Stomach (tissue), 4 donors: ENCODE results near the gene PITPNM1.

Experiments used
- CTCF ChIP-seq, 7 experiments: fragments of 450-650 bp in 4 of 7; fragments of 200-600 bp in 3 of 7; sonication (generic) in 3 of 7; IDR thresholded peaks; one replicate each; pipeline ENCODE4 v1.5.1; 2016 to 2019; ENCODE audit warnings: antibody characterized with exemption in 7 of 7, control low read depth in 2 of 7, mild to moderate bottlenecking in 1 of 7
- EP300 ChIP-seq: sonication (generic); formaldehyde crosslinking; IDR thresholded peaks from one replicate; pipeline ENCODE4 v1.6.1; 2017; ENCODE audit warnings: antibody characterized with exemption
- POLR2A ChIP-seq, 4 donors: fragments of 450-650 bp; IDR thresholded peaks; one replicate each; pipeline ENCODE4 v1.6.1; 2016; ENCODE audit warnings: antibody characterized with exemption in 4 of 4, control low read depth in 2 of 4, mild to moderate bottlenecking in 1 of 4, moderate library complexity in 1 of 4
- POLR2AphosphoS5 ChIP-seq, 3 donors: sonication (generic); formaldehyde crosslinking; IDR thresholded peaks; one replicate each; pipeline ENCODE4 v1.6.1; 2016; ENCODE audit warnings: antibody characterized with exemption in 3 of 3

- no peak for TF ChIP-seq POLR2A (IDR thresholded peaks at IDR 0.05)
- peak in 1 of 7 experiments; percentile 54 for TF ChIP-seq CTCF (IDR thresholded peaks at IDR 0.05)
- TF ChIP-seq EP300 = no peak
- no peak for TF ChIP-seq POLR2AphosphoS5 (IDR thresholded peaks at IDR 0.05)
These were observed 1.4 kb upstream of the PITPNM1 start for GRCh38 chr11:67506426-67507051.
